CD4-positive, alpha-beta T cell treated with Interleukin-6 at 100 ng/mL for 8 hours (primary cell): ENCODE data around the gene ANKRD30B.
"Not testable (repeated sequence)": the region's sequence is repeated elsewhere in the genome, so short reads cannot be mapped to it uniquely, and the experiment has no call there.

Source experiments
- DNase-seq: peaks from one replicate; pipeline ENCODE4 v3.0.0-alpha.2; 2020; ENCODE audit warnings: mixed read lengths, low spot score

The ANKRD30B gene

GRCh38 chr18:14856256-14856655 is 108.3 kb downstream of the ANKRD30B start:
- DNase-seq, result not testable (repeated sequence)

- DNase-seq, result not testable (repeated sequence)
These were observed 110.5 kb downstream of the ANKRD30B start for GRCh38 chr18:14858514-14858913.

GRCh38 chr18:14859995-14860394 is 112.0 kb downstream of the ANKRD30B start:
- not testable (repeated sequence) for DNase-seq

GRCh38 chr18:14866426-14866825 is 118.5 kb downstream of the ANKRD30B start:
- not testable (repeated sequence) for DNase-seq

GRCh38 chr18:14867988-14868387 is 120.0 kb downstream of the ANKRD30B start:
- not testable (repeated sequence) for DNase-seq

GRCh38 chr18:14868825-14869224 is 120.9 kb downstream of the ANKRD30B start:
- DNase-seq, result not testable (repeated sequence)

GRCh38 chr18:14878826-14879225 is 130.9 kb downstream of the ANKRD30B start:
- DNase-seq, result not testable (repeated sequence)

- no peak for DNase-seq
These were observed 152.5 kb downstream of the ANKRD30B start for GRCh38 chr18:14900435-14900834.
